CD4-positive, alpha-beta T cell treated with Interleukin-21 for 1 hour (primary cell): ENCODE measurements around the gene MORF4L2.

Source experiments
- DNase-seq: peaks from one replicate; pipeline ENCODE4 v3.0.0-alpha.2; 2020

MORF4L2 gene

DNA sequence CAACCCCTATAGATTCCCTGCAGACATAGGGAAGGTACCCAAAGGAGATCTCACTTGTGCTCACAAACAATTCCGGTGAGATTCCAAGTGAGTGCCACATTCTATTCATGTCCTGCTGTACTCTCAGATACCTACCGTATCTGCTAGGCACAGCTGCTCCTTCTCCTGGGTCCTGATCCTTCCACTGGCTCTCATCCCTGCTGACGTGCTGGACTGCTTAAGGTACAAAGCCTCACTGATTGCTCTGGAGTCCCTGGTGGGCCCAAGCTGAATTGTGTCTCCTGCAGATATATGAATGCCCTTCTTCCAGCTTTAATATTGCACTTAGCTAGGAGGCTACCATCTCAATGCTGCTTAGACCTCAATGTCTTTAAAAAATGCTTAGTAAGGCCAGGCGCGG, 55.4 kb downstream of the MORF4L2 start:
- no peak for DNase-seq

DNA sequence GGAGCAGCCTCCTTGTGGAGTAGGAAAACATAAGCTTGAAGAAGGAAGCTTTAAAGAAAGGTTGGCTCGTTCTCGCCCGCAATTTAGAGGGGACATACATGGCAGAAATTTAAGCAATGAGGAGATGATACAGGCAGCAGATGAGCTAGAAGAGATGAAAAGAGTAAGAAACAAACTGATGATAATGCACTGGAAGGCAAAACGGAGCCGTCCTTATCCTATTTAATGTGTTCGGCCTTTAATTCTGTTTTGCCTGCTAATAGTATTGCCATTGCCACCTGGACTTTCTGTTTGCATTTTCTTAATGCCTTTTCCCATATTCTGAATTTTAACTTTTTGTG, 56.4 kb downstream of the MORF4L2 start:
- DNase-seq, result no peak

DNA sequence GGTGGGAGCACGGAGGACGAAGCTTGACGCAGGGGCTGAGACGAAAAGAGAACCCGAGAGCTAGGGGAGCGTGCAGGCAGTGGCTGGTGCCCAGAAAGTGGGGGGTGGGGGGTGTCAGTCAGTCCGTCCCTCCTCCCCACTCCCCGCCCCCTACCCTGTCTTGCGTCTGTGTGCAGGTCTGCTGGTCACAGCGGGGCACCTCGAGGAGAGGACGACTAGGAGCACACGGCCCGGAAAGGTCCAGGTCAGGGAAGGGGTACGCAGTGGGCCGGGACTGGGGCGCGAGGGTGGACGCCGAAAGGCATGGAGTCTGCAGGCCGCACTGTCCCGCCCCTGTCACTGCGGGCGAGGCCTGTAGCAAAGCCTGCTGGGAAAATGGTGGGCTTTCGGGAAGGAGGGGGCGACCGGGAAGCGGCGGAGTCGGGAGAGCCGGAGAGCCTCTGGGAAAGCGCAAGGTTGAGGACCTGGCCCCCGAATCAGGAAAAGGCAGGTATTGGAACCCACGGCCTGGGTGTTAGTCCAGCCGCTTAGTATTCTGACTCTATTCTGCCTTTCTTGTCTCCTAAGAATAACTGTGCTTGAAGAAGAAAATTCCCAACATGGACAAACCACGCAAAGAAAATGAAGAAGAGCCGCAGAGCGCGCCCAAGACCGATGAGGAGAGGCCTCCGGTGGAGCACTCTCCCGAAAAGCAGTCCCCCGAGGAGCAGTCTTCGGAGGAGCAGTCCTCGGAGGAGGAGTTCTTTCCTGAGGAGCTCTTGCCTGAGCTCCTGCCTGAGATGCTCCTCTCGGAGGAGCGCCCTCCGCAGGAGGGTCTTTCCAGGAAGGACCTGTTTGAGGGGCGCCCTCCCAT, 57.0 kb downstream of the MORF4L2 start:
- DNase-seq, result peak; percentile 18

GRCh38 chrX:103628386-103629317, 57.8 kb downstream of the MORF4L2 start, which contains the start of gene TCEAL1:
TSS of gene TCEAL1 (plus strand) at chrX:103628975. CDS start at chrX:103629917, 942 bp downstream.
- peak; percentile 48 for DNase-seq

DNA sequence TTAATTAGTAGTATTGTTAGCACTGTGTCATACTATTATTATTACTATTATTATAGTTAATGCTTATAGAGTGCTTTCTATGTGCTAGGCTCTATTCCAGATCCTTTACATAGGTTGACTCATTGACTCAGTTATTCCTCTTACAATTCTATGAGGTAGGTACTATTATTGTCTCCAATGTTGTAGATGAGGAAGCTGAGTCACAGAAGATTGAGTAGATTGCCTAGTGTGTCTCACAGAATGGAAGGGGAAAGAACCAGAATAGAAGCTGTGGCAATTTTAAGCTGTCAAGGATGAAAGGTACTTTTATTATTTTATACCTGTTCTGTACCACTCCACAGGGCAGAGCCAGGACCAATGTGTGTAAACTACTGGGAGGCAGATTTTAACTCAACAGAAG, 59.6 kb downstream of the MORF4L2 start:
- DNase-seq, result no peak
